Raji (cell line): ENCODE results near the gene AGTR1.

ENCODE experiments used
- POLR2A ChIP-seq: IDR thresholded peaks from 2 replicates; pipeline ENCODE4 v1.6.1; 2011; ENCODE audit warnings: low read depth, low read length, control low read depth; ENCODE audit not compliant: insufficient read depth

Gene AGTR1

DNA sequence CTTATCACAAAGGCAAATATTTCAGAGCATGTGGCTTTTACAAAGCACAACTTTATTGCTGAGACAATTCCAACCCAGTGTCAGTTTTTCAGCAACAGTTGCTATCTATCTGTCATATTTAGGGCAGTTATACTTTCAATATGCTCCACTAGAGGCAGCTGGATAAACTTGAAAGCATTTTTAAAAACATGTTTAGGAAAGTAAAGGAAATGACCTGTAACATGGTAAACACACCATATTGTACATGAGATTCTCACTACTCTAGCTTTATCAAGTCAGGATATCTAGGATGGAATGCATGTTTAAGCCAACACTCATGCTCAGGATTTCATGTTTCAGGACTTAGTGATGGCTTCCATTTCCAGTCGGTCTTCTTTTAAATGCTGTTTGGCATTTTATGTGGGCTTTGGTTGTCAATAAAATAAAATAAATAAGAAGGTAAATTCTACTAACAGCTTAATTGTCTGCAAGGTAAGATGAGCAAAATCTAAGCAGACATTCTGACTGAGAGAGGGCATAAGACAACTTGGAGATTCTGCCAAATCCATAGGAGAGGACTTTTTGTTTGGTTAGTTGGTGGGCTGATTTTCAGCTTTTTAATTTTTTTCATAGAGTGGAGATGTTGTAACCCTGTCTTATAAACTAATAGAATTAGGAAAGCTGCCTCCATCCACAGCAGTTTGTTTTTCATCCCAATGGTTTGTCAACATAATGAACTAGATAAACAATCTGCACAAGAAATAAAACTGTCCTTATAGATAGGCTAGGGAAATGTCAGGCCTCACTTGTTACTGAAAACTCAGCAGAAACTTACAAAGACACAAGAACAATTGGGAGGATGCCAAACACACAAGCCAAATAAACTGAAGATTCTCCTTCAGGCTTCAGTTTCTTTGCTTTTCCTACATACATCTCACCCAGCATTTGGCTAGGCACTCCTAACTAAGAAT lies 66.6 kb downstream of the AGTR1 start:
- no peak for TF ChIP-seq POLR2A

DNA sequence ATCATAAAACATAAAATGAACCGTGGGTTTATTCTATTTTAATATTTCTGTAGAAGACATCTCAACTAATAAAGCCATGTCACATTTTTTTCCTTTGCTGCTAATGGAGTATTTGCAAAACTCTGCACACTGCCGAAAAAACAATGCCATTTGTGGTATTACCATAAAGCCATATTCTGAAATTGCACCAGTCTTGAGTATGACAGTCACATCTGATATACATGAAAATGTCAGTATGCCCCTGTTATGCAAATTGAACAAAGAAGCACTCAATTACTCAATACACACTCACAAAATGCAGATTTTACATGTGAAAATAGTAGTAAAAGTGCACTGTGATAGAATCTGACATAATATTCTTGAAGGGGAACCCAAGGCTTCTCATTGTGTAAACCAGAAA lies 74.7 kb downstream of the AGTR1 start:
- no peak for TF ChIP-seq POLR2A

DNA sequence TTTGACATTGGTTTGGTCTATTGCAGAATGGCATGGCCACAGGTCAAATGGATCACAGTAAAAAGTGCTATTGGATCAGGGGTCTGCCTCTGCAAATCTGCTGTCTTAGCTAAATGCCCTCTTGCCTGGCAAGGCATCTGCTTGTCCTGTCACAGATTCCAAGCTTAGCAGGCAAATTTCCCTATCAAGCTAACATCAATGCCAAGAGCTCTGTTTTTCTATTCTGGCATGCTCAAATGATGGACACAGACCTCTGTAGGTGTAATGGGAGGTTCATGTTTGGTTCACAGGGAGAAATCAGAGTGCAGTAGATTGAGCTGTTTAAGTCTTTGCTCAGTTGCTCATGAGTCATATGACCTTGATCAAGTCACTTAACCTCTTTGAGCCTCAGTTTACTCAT lies 75.1 kb downstream of the AGTR1 start:
- no peak for TF ChIP-seq POLR2A

DNA sequence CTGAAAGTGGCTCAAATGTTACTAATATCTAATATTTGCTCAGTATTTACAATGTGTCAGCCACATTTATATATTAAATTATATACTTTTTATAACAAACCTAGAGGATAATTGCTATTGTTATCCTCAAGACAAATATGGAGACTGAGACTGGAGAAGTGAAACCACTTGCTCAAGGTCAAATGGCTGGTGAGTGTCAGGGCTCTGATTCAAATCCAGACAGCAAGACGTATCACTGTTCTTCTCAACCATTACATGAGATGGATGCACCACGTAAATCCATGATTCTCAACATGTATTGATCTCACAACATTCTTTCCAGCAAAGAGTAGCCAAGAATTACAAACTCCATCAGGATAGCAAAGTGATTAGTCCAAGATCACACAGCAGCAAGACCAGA lies 76.1 kb downstream of the AGTR1 start:
- no peak for TF ChIP-seq POLR2A

DNA sequence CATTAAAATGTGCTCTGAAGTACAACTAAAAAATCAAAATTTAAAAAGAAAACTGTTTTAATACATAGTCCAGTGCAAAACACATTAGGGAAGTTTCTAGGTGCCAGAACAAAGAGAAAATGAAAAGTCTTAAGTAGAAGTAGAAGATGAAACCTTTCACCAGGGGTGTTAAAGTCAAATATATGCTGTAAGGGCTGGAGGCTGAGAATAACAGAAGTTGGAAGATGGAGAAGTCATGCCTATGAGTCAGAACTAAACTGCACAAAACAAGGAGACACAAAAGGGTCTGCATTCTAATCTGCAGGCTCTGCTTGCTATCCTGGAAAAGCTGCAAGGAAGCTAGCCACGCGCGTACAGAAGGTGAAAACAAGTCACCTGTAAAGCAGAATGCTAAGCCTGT lies 81.2 kb downstream of the AGTR1 start:
- TF ChIP-seq POLR2A, result no peak

DNA sequence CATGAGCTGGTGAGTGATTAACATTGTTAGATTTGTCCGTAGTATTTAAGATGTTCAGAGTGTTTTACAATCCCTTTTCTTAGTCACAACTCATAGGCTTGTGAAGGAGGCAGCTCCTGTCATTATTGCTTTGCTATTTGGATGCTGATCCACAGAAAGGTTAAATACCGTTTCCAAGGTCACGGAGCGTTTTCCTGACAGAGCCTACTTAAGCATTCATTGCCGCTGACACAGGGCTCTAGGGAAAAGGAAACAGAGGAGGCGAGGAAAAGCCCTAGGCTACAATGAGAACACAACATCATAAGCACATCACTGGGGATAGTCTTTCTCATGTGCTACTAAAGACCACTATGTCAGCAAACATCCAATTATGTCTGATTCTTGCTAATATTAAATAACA lies 91.4 kb downstream of the AGTR1 start:
- TF ChIP-seq POLR2A, result no peak

DNA sequence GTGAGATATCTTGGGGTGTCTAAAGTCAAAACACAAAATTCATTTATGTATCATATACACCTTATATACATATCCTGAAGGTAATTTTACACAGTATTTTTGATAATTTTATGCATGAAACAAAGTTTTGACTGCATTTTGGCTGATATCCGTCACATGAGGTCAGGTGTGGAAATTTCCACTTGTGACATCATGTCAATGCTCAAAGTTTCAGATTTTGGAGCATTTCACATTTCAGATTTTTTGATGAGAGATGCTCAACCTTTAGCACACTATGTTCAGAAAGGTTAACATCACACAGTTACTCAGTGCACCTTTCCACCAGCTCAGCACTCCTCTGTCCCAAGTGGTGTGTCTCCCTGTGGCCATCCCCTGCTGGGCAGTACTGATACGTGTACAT lies 92.2 kb downstream of the AGTR1 start:
- no peak for TF ChIP-seq POLR2A

DNA sequence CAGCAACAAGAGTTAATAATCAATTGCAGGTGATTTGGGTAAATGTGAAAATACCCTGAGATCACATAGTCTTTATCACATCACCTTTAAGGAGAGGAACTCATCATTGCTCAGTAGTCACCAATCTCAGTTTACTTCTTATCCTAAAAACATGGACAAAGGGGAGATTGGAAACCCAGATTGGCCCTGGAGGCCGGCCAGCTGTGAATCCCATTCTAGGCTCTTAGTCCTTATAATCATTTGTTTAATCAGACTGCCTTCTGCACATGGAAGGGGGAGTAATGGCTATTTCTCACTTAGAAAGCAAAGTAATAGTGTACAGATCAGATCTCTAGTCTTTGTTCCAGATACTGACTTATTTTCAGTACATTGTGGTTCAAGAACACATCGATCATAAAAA lies 92.7 kb downstream of the AGTR1 start:
- no peak for TF ChIP-seq POLR2A

DNA sequence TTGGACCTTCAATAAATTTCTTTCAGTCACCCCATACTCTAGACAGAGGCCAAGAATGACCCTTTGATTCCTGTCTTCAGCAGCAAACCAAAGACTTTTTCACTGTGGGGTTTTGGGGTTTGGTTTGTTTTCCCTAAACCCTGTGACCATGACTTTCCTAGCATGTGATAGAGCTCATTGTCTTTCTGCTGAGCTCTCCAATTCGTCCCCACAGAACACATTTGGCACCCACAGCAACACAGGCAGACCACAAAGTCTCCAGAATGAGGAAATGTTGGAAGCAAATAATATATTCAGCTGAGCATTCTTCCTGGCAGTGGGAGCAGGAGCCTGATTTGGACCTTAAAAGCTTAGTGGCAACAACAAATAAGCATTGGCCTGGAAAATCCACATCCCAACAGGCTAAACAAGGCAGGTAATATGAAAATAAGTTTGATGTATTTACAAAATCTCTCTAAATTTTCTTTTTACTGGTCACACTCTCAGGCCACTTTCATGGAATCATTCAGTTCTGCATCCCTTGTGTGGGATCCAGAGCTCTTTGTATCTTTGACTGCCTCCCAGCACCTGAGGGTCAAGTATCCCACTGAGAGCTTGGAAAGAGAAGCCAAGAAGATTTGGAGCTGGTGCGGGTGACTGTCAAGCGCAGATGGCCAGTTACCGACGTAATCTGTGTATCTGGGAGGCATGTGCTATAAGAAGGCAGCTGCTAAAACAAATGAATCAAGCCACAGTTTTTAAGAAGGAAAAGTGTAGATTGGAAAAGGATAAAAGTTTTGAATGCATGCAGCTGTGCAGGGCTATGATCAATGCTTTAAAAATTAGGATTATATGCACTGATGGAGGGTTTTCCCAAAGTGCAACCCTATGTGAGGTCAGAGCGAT lies 93.4 kb downstream of the AGTR1 start:
- TF ChIP-seq POLR2A, result no peak

DNA sequence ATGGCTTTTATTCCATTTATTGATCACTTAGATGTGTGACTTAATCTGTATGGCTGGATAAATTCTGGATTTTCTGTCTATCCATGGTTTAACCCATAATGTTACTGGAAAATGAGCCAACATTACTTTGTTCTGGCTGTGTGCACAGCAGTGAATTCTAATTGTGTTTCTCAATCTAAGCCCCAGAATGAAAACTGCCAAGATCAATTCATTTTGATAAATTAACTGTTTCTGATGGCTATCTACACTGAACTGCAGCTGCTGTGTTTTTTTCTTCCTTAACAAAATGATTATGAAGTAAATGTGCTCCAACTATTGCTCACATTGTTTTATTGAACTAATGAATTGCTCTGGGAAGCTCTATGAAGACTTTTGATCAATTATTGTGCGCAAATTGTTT lies 94.2 kb downstream of the AGTR1 start:
- TF ChIP-seq POLR2A, result no peak

DNA sequence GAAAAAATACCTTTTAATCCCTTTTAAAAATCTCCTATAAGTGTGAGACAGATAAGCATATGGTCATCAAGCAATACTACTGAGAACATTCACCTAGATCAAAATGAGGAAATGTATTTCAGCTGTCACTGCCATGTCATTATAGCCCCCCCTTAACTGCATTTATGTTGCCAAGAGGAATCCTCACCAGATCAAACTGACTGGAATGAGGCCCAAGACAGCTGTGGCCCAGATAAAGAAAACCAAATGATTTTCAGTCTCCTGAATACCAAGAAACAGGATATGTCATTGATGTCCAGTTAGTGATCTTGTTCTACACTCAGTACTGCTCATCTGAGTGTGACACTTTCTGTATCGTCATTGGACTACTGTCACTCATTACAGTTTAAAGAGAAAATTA lies 94.8 kb downstream of the AGTR1 start:
- no peak for TF ChIP-seq POLR2A
